ENCODE results near the gene LIMK2. TPM values are rescaled to one million over a fixed set of nuclear protein-coding genes. Genes with fewer than 3 reads are reported as not detected.
A peak's percentile ranks its signal among the peaks of the same experiment; 100 is the strongest.

LIMK2 gene
- total RNA-seq, 1 experiment from 2014 or later: 27.9 TPM

GRCh38 chr22:31212783-31213629 is 908 bp downstream of the LIMK2 start:
- peak overlapping the region; percentile 62 for H3K4me3 ChIP-seq (ENCODE audit: low read depth, low read length, poor library complexity, severe bottlenecking)
- TSS peak; percentile 43 for BruUV-seq (replicated peaks)
- TF ChIP-seq EZH2 (IDR thresholded peaks at IDR 0.05; ENCODE audit: borderline replicate concordance, low read depth, low read length, poor library complexity, severe bottlenecking) (no peak), CTCF (conservative IDR thresholded peaks at IDR 0.05; ENCODE audit: low read depth, low read length) (no peak)
- H3K36me3 ChIP-seq (ENCODE audit: insufficient read depth, low read length, poor library complexity, severe bottlenecking): no peaks in the 10 kb centered on the region
- peak; percentile 15 for DNase-seq (ENCODE audit: low spot score)
- no peaks in the 10 kb centered on the region for H3K9me3 ChIP-seq (ENCODE audit: low read depth, low read length, poor library complexity, severe bottlenecking)
- ChIA-PET POLR2A (ENCODE audit: low non-redundant PET) (interaction anchor here (0.6 kb wide), 1 partner anchor 396 kb away, joined by 3 read pairs; no protein-coding TSS in a partner anchor), CTCF (interaction anchor here (0.5 to 2.0 kb wide), 4 partner anchors 10 to 99 kb away, joined by 3 to 18 read pairs (median 6); partner anchors contain the start of gene PIK3IP1)
- H3K27me3 ChIP-seq (replicated peaks; ENCODE audit: insufficient read depth, low read depth, low read length, poor library complexity): no peaks in the 10 kb centered on the region
- peaks cover 16% of the 10 kb centered on the region for H3K4me1 ChIP-seq (ENCODE audit: insufficient read depth, low read length, poor library complexity, severe bottlenecking)
- H3K27ac ChIP-seq (ENCODE audit: low read depth, low read length, poor library complexity, severe bottlenecking): peak overlapping the region; percentile 47
- intact Hi-C loops (cut with micrococcal nuclease; ENCODE audit: unreplicated experiment): loop anchor here (2.0 to 5.0 kb wide), 2 partner anchors 60 to 79 kb away; partner anchors contain the start of gene PIK3IP1

- no TSS peak for BruUV-seq (replicated peaks)
- ChIA-PET POLR2A (ENCODE audit: low non-redundant PET) (no interaction called here), CTCF (no interaction called here)
- Histone ChIP-seq H3K4me3 (ENCODE audit: low read depth, low read length, poor library complexity, severe bottlenecking) (no peak overlapping the region), H3K9me3 (ENCODE audit: low read depth, low read length, poor library complexity, severe bottlenecking) (no peaks in the 10 kb centered on the region), H3K27ac (ENCODE audit: low read depth, low read length, poor library complexity, severe bottlenecking) (no peak overlapping the region), H3K4me1 (ENCODE audit: insufficient read depth, low read length, poor library complexity, severe bottlenecking) (peaks cover 20% of the 10 kb centered on the region), H3K36me3 (ENCODE audit: insufficient read depth, low read length, poor library complexity, severe bottlenecking) (no peaks in the 10 kb centered on the region), H3K27me3 (replicated peaks; ENCODE audit: insufficient read depth, low read depth, low read length, poor library complexity) (no peaks in the 10 kb centered on the region)
- no peak for DNase-seq (ENCODE audit: low spot score)
- intact Hi-C loops (cut with micrococcal nuclease; ENCODE audit: unreplicated experiment): no loop called here
- TF ChIP-seq CTCF (conservative IDR thresholded peaks at IDR 0.05; ENCODE audit: low read depth, low read length) (no peak), EZH2 (IDR thresholded peaks at IDR 0.05; ENCODE audit: borderline replicate concordance, low read depth, low read length, poor library complexity, severe bottlenecking) (no peak)
These were observed 3.0 kb downstream of the LIMK2 start for GRCh38 chr22:31215018-31215535.

- ChIA-PET CTCF (no interaction called here), POLR2A (ENCODE audit: low non-redundant PET) (no interaction called here)
- peaks cover 4% of the 10 kb centered on the region for H3K4me1 ChIP-seq (ENCODE audit: insufficient read depth, low read length, poor library complexity, severe bottlenecking)
- H3K36me3 ChIP-seq (ENCODE audit: insufficient read depth, low read length, poor library complexity, severe bottlenecking): no peaks in the 10 kb centered on the region
- no peak for DNase-seq (ENCODE audit: low spot score)
- BruUV-seq (replicated peaks): no TSS peak
- H3K9me3 ChIP-seq (ENCODE audit: low read depth, low read length, poor library complexity, severe bottlenecking): no peaks in the 10 kb centered on the region
- intact Hi-C loops (cut with micrococcal nuclease; ENCODE audit: unreplicated experiment): no loop called here
- no peak overlapping the region for H3K4me3 ChIP-seq (ENCODE audit: low read depth, low read length, poor library complexity, severe bottlenecking)
- no peak for TF ChIP-seq EZH2 (IDR thresholded peaks at IDR 0.05; ENCODE audit: borderline replicate concordance, low read depth, low read length, poor library complexity, severe bottlenecking)
- no peak for TF ChIP-seq CTCF (conservative IDR thresholded peaks at IDR 0.05; ENCODE audit: low read depth, low read length)
- no peaks in the 10 kb centered on the region for H3K27me3 ChIP-seq (replicated peaks; ENCODE audit: insufficient read depth, low read depth, low read length, poor library complexity)
- H3K27ac ChIP-seq (ENCODE audit: low read depth, low read length, poor library complexity, severe bottlenecking): no peak overlapping the region
These were observed 6.6 kb downstream of the LIMK2 start for GRCh38 chr22:31218565-31219262.
